GM23338 (cell line): ENCODE data around the gene CKAP2.

ENCODE experiments used
- CREB1 ChIP-seq: fragments of 250-450 bp; sonication (Bioruptor Pico); IDR thresholded peaks from 2 replicates; pipeline ENCODE4 v1.5.0; 2020; ENCODE audit warnings: low read depth, mild to moderate bottlenecking, moderate library complexity
- EZH2 ChIP-seq: fragments of 200-600 bp; sonication (generic); IDR thresholded peaks from one replicate; pipeline ENCODE4 v1.8.0; 2017; ENCODE audit warnings: antibody characterized with exemption, mild to moderate bottlenecking, low read depth; ENCODE audit not compliant: unreplicated experiment
- EZH2phosphoT487 ChIP-seq: fragments of 200-600 bp; sonication (generic); IDR thresholded peaks from one replicate; pipeline ENCODE4 v1.8.1; 2018; ENCODE audit warnings: antibody characterized with exemption; ENCODE audit not compliant: unreplicated experiment
- JUNB ChIP-seq: IDR thresholded peaks from one replicate; pipeline ENCODE4 v1.6.1; 2016; ENCODE audit warnings: antibody characterized with exemption; ENCODE audit not compliant: unreplicated experiment
- TF ChIP-seq, protein P1 (sequence below), 2 experiments: fragments of 200-600 bp in 1 of 2; sonication (generic) in 1 of 2; conservative IDR thresholded peaks; 2 replicates each; pipeline versions ENCODE4 v1.5.1 to v1.6.1; 2016 to 2017; ENCODE audit warnings: antibody characterized with exemption in 2 of 2, low read depth in 2 of 2, mild to moderate bottlenecking in 2 of 2, moderate library complexity in 1 of 2

DNA sequence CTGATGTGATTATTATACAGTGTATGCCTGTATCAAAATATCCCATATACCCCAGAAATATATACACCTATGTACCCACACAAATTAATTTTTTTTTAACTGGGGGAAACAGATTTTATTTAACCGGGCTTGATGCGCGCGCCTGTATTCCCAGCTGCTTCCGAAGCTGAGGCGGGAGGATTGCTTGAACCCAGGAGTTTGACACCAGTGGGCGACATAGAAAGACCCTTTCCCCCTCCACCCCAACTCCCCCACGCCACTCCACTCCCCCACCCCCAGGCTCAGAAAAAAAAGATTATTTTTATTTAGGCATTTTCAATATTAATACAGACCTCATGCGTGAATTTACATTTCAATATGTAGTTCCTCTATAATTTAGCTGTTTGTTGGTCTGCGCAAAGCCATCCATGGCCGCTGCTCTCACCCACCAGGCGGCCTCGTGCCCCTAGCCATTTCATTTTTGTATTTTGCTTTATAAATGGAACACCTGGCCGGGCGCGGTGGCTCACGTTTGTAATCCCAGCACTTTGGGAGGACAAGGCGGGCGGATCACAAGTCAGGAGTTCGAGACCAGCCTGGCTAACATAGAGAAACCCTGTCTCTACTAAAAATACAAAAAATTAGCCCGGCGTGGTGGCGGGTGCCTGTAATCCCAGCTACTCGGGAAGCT is 4.0 kb upstream of the CKAP2 start:
- TF ChIP-seq, protein P1, sequence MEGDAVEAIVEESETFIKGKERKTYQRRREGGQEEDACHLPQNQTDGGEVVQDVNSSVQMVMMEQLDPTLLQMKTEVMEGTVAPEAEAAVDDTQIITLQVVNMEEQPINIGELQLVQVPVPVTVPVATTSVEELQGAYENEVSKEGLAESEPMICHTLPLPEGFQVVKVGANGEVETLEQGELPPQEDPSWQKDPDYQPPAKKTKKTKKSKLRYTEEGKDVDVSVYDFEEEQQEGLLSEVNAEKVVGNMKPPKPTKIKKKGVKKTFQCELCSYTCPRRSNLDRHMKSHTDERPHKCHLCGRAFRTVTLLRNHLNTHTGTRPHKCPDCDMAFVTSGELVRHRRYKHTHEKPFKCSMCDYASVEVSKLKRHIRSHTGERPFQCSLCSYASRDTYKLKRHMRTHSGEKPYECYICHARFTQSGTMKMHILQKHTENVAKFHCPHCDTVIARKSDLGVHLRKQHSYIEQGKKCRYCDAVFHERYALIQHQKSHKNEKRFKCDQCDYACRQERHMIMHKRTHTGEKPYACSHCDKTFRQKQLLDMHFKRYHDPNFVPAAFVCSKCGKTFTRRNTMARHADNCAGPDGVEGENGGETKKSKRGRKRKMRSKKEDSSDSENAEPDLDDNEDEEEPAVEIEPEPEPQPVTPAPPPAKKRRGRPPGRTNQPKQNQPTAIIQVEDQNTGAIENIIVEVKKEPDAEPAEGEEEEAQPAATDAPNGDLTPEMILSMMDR (conservative IDR thresholded peaks at IDR 0.05; ENCODE audit: low read depth in 2 of 2) = no peak
- TF ChIP-seq JUNB (no peak), EZH2phosphoT487 (no peak), CREB1 (CRISPR knock-in tag) (no peak), EZH2 (no peak)
